HEK293 (cell line): Measurements from ENCODE around the gene NAT16.

Experiments
- GLIS1 ChIP-seq: fragments of 450-650 bp; formaldehyde crosslinking; IDR thresholded peaks from 2 replicates; pipeline ENCODE4 v1.5.1; 2016; ENCODE audit warnings: missing biosample characterization, missing genetic modification characterization
- GLIS2 ChIP-seq: fragments of 450-650 bp; formaldehyde crosslinking; IDR thresholded peaks from 2 replicates; pipeline ENCODE4 v1.5.1; 2016; ENCODE audit warnings: missing biosample characterization, missing genetic modification characterization
- KLF10 ChIP-seq: fragments of 450-650 bp; IDR thresholded peaks from 2 replicates; pipeline ENCODE4 v1.5.1; 2018; ENCODE audit warnings: missing biosample characterization, mild to moderate bottlenecking, missing genetic modification characterization
- KLF7 ChIP-seq: fragments of 450-650 bp; formaldehyde crosslinking; IDR thresholded peaks from 2 replicates; pipeline ENCODE4 v1.5.1; 2016; ENCODE audit warnings: missing biosample characterization, missing genetic modification characterization, borderline replicate concordance
- KLF8 ChIP-seq: fragments of 450-650 bp; formaldehyde crosslinking; IDR thresholded peaks from 2 replicates; pipeline ENCODE4 v1.5.1; 2016; ENCODE audit warnings: missing biosample characterization, missing genetic modification characterization
- MZF1 ChIP-seq: fragments of 450-650 bp; formaldehyde crosslinking; IDR thresholded peaks from 2 replicates; pipeline ENCODE4 v1.5.1; 2017; ENCODE audit warnings: missing biosample characterization, missing genetic modification characterization, borderline replicate concordance
- PRDM1 ChIP-seq: fragments of 450-650 bp; formaldehyde crosslinking; IDR thresholded peaks from 2 replicates; pipeline ENCODE4; 2016; ENCODE audit warnings: missing biosample characterization, missing genetic modification characterization
- SCRT2 ChIP-seq: fragments of 450-650 bp; formaldehyde crosslinking; IDR thresholded peaks from 2 replicates; pipeline ENCODE4 v1.5.1; 2016; ENCODE audit warnings: missing biosample characterization, missing genetic modification characterization
- SETDB1 ChIP-seq: IDR thresholded peaks from one replicate; pipeline ENCODE4 v1.6.1; 2017; ENCODE audit warnings: mild to moderate bottlenecking, low read length, moderate library complexity, mixed read lengths; ENCODE audit not compliant: insufficient read length
- SP2 ChIP-seq: fragments of 450-650 bp; formaldehyde crosslinking; IDR thresholded peaks from 2 replicates; pipeline ENCODE4 v1.5.1; 2016; ENCODE audit warnings: missing biosample characterization, missing genetic modification characterization
- SP7 ChIP-seq: fragments of 450-650 bp; formaldehyde crosslinking; IDR thresholded peaks from 2 replicates; pipeline ENCODE4 v1.5.1; 2016; ENCODE audit warnings: missing biosample characterization, missing genetic modification characterization
- YY2 ChIP-seq: fragments of 450-650 bp; formaldehyde crosslinking; IDR thresholded peaks from 2 replicates; pipeline ENCODE4 v1.5.1; 2016; ENCODE audit warnings: missing biosample characterization, missing genetic modification characterization
- ZBTB21 ChIP-seq: fragments of 450-650 bp; formaldehyde crosslinking; IDR thresholded peaks from 2 replicates; pipeline ENCODE4 v1.5.1; 2017; ENCODE audit warnings: missing biosample characterization, missing genetic modification characterization
- ZBTB7A ChIP-seq: fragments of 450-650 bp; formaldehyde crosslinking; IDR thresholded peaks from 2 replicates; pipeline ENCODE4 v1.5.1; 2016; ENCODE audit warnings: low read depth, missing biosample characterization, missing genetic modification characterization
- ZEB2 ChIP-seq: fragments of 450-650 bp; formaldehyde crosslinking; IDR thresholded peaks from 2 replicates; pipeline ENCODE4 v1.5.1; 2016; ENCODE audit warnings: missing biosample characterization, missing genetic modification characterization
- ZFHX2 ChIP-seq: fragments of 450-650 bp; formaldehyde crosslinking; conservative IDR thresholded peaks from 2 replicates; pipeline ENCODE4 v1.5.1; 2016; ENCODE audit warnings: missing biosample characterization, missing genetic modification characterization
- ZFP3 ChIP-seq: fragments of 450-650 bp; formaldehyde crosslinking; IDR thresholded peaks from 2 replicates; pipeline ENCODE4 v1.5.1; 2016; ENCODE audit warnings: low read depth, missing biosample characterization, missing genetic modification characterization
- ZFP41 ChIP-seq: fragments of 450-650 bp; formaldehyde crosslinking; IDR thresholded peaks from 2 replicates; pipeline ENCODE4 v1.5.1; 2016; ENCODE audit warnings: missing biosample characterization, missing genetic modification characterization, borderline replicate concordance
- ZNF112 ChIP-seq: fragments of 450-650 bp; formaldehyde crosslinking; IDR thresholded peaks from 2 replicates; pipeline ENCODE4 v1.5.0; 2017; ENCODE audit warnings: missing biosample characterization, missing genetic modification characterization
- ZNF391 ChIP-seq: fragments of 450-650 bp; formaldehyde crosslinking; IDR thresholded peaks from 2 replicates; pipeline ENCODE4 v1.5.1; 2016; ENCODE audit warnings: low read depth, missing biosample characterization, missing genetic modification characterization, borderline replicate concordance
- ZNF501 ChIP-seq: fragments of 450-650 bp; formaldehyde crosslinking; IDR thresholded peaks from 2 replicates; pipeline ENCODE4 v1.5.1; 2016; ENCODE audit warnings: missing biosample characterization, missing genetic modification characterization
- ZNF544 ChIP-seq: fragments of 450-650 bp; formaldehyde crosslinking; IDR thresholded peaks from 2 replicates; pipeline ENCODE4 v1.5.0; 2017; ENCODE audit warnings: missing biosample characterization, missing genetic modification characterization
- ZNF600 ChIP-seq: fragments of 450-650 bp; formaldehyde crosslinking; IDR thresholded peaks from 2 replicates; pipeline ENCODE4 v1.5.1; 2016; ENCODE audit warnings: missing biosample characterization, missing genetic modification characterization
- ZNF639 ChIP-seq: fragments of 450-650 bp; formaldehyde crosslinking; IDR thresholded peaks from 2 replicates; pipeline ENCODE4 v1.5.1; 2016; ENCODE audit warnings: missing biosample characterization, missing genetic modification characterization
- ZNF658 ChIP-seq: fragments of 450-650 bp; formaldehyde crosslinking; IDR thresholded peaks from 2 replicates; pipeline ENCODE4; 2016; ENCODE audit warnings: missing biosample characterization, missing genetic modification characterization
- ZNF660 ChIP-seq: fragments of 450-650 bp; IDR thresholded peaks from 2 replicates; pipeline ENCODE4 v1.5.1; 2018; ENCODE audit warnings: missing biosample characterization, mild to moderate bottlenecking, missing genetic modification characterization
- ZNF707 ChIP-seq: fragments of 450-650 bp; formaldehyde crosslinking; IDR thresholded peaks from 2 replicates; pipeline ENCODE4 v1.5.1; 2016; ENCODE audit warnings: missing biosample characterization, missing genetic modification characterization
- ZNF776 ChIP-seq: fragments of 450-650 bp; formaldehyde crosslinking; IDR thresholded peaks from 2 replicates; pipeline ENCODE4 v1.5.0; 2017; ENCODE audit warnings: missing biosample characterization, missing genetic modification characterization, borderline replicate concordance
- ZNF792 ChIP-seq: fragments of 450-650 bp; formaldehyde crosslinking; IDR thresholded peaks from 2 replicates; pipeline ENCODE4 v1.5.1; 2016; ENCODE audit warnings: missing biosample characterization, missing genetic modification characterization
- ZSCAN30 ChIP-seq: fragments of 450-650 bp; IDR thresholded peaks from 2 replicates; pipeline ENCODE4 v1.5.1; 2018; ENCODE audit warnings: missing biosample characterization, mild to moderate bottlenecking, missing genetic modification characterization, moderate library complexity
- TF ChIP-seq, protein P1 (sequence below): fragments of 450-650 bp; formaldehyde crosslinking; IDR thresholded peaks from 2 replicates; pipeline ENCODE4 v1.5.1; 2016; ENCODE audit warnings: missing biosample characterization, missing genetic modification characterization
- TF ChIP-seq, protein P2 (sequence below): fragments of 450-650 bp; formaldehyde crosslinking; IDR thresholded peaks from 2 replicates; pipeline ENCODE4 v1.5.1; 2016; ENCODE audit warnings: missing biosample characterization, missing genetic modification characterization
- TF ChIP-seq, protein P3 (sequence below): fragments of 450-650 bp; formaldehyde crosslinking; IDR thresholded peaks from 2 replicates; pipeline ENCODE4 v1.5.1; 2017; ENCODE audit warnings: missing biosample characterization, missing genetic modification characterization

The NAT16 gene

DNA sequence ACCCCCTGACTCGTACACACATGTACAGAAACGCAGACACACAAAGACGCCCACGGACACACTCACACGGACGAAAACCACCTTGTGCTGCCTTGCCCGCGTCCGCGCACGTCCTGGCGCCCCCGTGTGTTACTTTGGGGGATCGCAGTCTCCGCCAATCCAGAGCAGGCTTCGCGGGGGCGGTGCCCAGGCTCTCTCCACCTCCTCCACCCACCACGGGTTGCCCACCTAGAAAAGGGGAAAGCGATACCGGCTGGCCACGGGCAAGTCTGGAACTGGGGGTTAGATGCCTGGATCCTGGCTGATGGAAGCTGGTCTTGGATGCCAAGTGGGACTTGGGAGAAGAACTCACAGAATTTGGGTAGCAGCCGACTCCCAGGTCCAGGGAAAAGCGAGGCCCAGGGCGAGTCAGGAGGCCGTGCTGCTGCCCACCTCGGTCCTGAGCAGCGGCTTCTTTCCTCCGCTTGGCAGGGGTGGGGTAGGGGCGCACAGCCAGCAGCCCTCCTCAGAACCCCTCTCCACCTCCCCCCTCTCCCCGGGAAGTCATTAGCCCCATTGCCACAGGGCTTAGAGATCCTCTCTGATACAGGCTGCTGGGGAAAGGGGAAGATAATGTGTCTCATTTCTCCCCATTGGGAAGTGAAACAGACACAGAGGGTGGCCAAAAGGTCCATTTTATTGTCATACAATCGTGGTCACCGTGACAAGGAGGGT lies 10.1 kb downstream of the NAT16 start (continued):
- TF ChIP-seq KLF7 (tag by site-specific recombination) (no peak), ZNF391 (peak; percentile 72; the same call in 1 of the 2 replicates), SP7 (tag by site-specific recombination) (peak; percentile 8; the same call in 1 of the 2 replicates), ZFP41 (tag by site-specific recombination) (no peak), ZNF501 (tag by site-specific recombination) (0 out of 2 replicates have a peak, but pooled peaks have one; percentile 60), ZNF660 (tag by site-specific recombination) (0 out of 2 replicates have a peak, but pooled peaks have one; percentile 32), SETDB1 (no peak), ZNF776 (no peak), ZNF707 (tag by site-specific recombination) (no peak), MZF1 (tag by site-specific recombination) (no peak), ZFHX2 (tag by site-specific recombination) (peak; percentile 99), ZNF658 (tag by site-specific recombination) (no peak), ZNF639 (tag by site-specific recombination) (peak; percentile 13; the same call in 1 of the 2 replicates), ZBTB21 (no peak), ZSCAN30 (no peak), ZNF792 (no peak), ZNF600 (tag by site-specific recombination) (peak; percentile 90), SCRT2 (tag by site-specific recombination) (0 out of 2 replicates have a peak, but pooled peaks have one; percentile 3), KLF8 (peak; percentile 61; the same call in 1 of the 2 replicates), YY2 (tag by site-specific recombination) (no peak), KLF10 (peak; percentile 32; the same call in 1 of the 2 replicates), ZNF112 (tag by site-specific recombination) (no peak), ZEB2 (tag by site-specific recombination) (peak; percentile 50), ZNF544 (tag by site-specific recombination) (no peak), GLIS2 (peak; percentile 61), SP2 (tag by site-specific recombination) (peak; percentile 11; the same call in 1 of the 2 replicates), ZBTB7A (tag by site-specific recombination) (no peak), ZFP3 (tag by site-specific recombination) (no peak), GLIS1 (tag by site-specific recombination) (peak; percentile 36; the same call in 1 of the 2 replicates), PRDM1 (tag by site-specific recombination) (0 out of 2 replicates have a peak, but pooled peaks have one; percentile 19)
- TF ChIP-seq, protein P1, sequence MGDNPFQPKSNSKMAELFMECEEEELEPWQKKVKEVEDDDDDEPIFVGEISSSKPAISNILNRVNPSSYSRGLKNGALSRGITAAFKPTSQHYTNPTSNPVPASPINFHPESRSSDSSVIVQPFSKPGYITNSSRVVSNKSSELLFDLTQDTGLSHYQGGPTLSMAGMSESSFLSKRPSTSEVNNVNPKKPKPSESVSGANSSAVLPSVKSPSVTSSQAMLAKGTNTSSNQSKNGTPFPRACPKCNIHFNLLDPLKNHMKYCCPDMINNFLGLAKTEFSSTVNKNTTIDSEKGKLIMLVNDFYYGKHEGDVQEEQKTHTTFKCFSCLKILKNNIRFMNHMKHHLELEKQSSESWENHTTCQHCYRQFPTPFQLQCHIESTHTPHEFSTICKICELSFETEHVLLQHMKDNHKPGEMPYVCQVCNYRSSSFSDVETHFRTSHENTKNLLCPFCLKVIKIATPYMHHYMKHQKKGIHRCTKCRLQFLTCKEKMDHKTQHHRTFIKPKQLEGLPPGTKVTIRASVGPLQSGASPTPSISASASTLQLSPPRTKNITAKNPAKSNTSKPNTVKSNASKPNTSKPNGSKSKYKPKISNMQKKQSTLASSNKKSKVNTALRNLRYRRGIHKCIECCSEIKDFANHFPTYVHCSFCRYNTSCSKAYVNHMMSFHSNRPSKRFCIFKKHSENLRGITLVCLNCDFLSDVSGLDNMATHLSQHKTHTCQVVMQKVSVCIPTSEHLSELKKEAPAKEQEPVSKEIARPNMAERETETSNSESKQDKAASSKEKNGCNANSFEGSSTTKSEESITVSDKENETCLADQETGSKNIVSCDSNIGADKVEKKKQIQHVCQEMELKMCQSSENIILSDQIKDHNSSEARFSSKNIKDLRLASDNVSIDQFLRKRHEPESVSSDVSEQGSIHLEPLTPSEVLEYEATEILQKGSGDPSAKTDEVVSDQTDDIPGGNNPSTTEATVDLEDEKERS: no peak
- TF ChIP-seq, protein P2, sequence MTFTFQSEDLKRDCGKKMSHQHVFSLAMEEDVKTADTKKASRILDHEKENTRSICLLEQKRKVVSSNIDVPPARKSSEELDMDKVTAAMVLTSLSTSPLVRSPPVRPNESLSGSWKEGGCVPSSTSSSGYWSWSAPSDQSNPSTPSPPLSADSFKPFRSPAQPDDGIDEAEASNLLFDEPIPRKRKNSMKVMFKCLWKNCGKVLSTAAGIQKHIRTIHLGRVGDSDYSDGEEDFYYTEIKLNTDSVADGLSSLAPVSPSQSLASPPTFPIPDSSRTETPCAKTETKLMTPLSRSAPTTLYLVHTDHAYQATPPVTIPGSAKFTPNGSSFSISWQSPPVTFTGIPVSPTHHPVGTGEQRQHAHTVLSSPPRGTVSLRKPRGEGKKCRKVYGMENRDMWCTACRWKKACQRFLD (tag by site-specific recombination): no peak
- TF ChIP-seq, protein P3, sequence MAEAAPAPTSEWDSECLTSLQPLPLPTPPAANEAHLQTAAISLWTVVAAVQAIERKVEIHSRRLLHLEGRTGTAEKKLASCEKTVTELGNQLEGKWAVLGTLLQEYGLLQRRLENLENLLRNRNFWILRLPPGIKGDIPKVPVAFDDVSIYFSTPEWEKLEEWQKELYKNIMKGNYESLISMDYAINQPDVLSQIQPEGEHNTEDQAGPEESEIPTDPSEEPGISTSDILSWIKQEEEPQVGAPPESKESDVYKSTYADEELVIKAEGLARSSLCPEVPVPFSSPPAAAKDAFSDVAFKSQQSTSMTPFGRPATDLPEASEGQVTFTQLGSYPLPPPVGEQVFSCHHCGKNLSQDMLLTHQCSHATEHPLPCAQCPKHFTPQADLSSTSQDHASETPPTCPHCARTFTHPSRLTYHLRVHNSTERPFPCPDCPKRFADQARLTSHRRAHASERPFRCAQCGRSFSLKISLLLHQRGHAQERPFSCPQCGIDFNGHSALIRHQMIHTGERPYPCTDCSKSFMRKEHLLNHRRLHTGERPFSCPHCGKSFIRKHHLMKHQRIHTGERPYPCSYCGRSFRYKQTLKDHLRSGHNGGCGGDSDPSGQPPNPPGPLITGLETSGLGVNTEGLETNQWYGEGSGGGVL (tag by site-specific recombination): peak; percentile 56; the same call in 1 of the 2 replicates
